ENCODE measurements around the gene VPS72.

Gene VPS72

DNA sequence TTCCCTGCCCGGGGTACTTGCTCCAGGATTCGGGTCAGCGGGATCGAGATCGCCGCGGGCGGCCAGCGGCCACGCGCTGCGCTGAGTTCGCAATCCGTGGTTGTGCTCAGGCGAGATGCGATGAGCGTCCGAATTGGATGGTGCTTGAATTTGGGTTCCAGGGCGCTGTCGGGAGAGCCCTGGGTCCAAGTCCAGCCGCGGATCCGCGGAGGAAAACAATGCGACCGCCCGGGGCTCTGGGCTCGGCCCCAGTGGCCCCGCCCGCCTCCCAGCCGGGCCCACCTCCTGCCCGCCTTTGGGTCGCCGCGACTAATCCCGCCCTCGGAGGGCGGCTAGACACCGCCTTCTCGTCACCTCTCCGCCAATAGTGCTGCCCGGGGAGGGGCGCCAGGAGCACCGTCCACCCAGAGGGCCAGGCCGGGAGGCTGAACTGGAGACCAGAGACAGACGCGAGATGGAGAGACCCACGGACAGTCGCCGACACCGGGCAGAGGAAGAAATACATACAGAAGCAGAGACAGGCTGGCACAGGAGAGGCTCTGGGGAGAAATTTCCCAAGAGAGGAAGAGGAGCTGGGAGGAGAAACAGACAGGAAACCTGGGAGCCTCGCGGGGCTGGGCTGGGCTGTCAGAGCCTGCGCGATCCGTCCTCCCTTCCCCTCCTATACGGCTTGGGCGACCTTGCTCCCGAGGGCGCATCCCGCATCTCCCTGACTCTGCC, 43.4 kb downstream of the VPS72 start, which contains the start of gene SEMA6C:
Gene SEMA6C, minus strand, starts transcription at position 220 of the 720 bp plus-strand sequence. CDS start 4,010 bp downstream, outside the sequence.
- TF ChIP-seq PAX5 (IDR thresholded peaks at IDR 0.05; ENCODE audit: insufficient read depth, low read length, severe bottlenecking): no peak
- no peak for TF ChIP-seq SPI1 (IDR thresholded peaks at IDR 0.05; ENCODE audit: low read depth, low read length)
- TF ChIP-seq TAF1 (IDR thresholded peaks at IDR 0.05; ENCODE audit: low read depth, low read length): no peak
- TF ChIP-seq POU2F2 (IDR thresholded peaks at IDR 0.05; ENCODE audit: low read depth, low read length): no peak
- no peak for TF ChIP-seq POLR2A (IDR thresholded peaks at IDR 0.05; ENCODE audit: low read depth, low read length)
- DNase-seq (ENCODE audit: insufficient read length, low spot score) (peak; percentile 90), FAIRE-seq (peak; percentile 94)

DNA sequence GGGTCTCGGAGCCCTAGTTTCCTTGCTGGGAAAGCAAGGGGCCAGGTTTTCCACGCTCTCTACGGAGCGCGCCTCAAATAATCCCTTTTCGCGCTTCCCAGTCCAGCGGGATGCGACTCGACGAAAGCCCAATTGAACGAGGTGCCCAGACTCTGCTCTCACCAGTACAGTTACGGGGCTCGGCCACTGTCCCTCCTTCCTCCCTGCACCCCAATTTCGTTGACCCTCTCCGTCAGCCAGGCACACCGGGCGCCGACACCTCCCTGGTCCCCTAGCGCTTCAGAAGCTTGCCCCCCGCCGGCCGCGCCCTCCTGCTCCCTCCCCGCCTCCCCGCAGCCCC, 44.0 kb downstream of the VPS72 start:
- no peak for TF ChIP-seq SPI1 (IDR thresholded peaks at IDR 0.05; ENCODE audit: low read depth, low read length)
- no peak for TF ChIP-seq PAX5 (IDR thresholded peaks at IDR 0.05; ENCODE audit: insufficient read depth, low read length, severe bottlenecking)
- no peak for TF ChIP-seq POLR2A (IDR thresholded peaks at IDR 0.05; ENCODE audit: low read depth, low read length)
- TF ChIP-seq POLR2AphosphoS5 (IDR thresholded peaks at IDR 0.05; ENCODE audit: low read depth, low read length): no peak
- TF ChIP-seq POU2F2 (IDR thresholded peaks at IDR 0.05; ENCODE audit: low read depth, low read length): no peak
- no peak for TF ChIP-seq TAF1 (IDR thresholded peaks at IDR 0.05; ENCODE audit: low read depth, low read length)
- FAIRE-seq (no peak), DNase-seq (ENCODE audit: insufficient read length, low spot score) (no peak)

DNA sequence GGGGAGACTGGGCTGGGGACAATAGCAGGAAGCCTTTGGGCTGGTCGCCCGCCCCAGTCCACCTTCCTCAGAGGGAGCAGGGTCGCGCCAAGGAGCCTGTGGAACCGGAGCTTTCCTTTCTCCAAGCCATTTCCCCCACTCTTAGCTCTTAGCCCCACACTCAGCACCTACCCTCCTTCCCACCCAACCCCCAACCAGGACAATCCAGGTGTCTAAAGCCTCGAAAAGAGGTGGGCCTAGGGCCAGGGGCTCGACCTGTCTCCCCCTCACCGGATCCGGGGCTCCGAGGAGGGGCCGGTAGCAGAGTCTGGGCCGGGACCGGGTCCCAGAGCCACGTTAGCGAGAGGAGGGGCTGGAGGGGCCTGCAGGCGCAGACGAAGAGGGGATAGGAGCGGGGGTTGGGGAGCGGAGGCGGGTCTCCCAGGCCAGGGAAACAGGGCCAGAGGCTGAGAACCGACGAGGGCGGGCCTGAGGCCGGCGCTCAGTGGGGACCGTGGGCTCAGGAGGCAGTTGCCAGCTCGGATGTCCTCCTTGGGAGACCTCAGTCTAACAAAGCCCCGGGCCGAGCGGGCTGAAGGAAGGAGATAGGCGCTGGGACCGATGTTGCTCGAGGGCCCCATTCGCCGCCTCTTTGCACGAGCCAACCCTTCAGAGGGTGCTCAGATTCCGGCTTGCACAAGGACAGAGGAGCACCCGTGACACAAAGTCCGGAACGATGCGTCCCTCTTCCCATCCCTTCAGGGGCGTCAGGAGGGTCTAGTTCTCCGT, 44.5 kb downstream of the VPS72 start:
- TF ChIP-seq PAX5 (IDR thresholded peaks at IDR 0.05; ENCODE audit: insufficient read depth, low read length, severe bottlenecking): no peak
- TF ChIP-seq SPI1 (IDR thresholded peaks at IDR 0.05; ENCODE audit: low read depth, low read length): no peak
- TF ChIP-seq POLR2A (IDR thresholded peaks at IDR 0.05; ENCODE audit: low read depth, low read length): no peak
- no peak for TF ChIP-seq TAF1 (IDR thresholded peaks at IDR 0.05; ENCODE audit: low read depth, low read length)
- TF ChIP-seq POLR2AphosphoS5 (IDR thresholded peaks at IDR 0.05; ENCODE audit: low read depth, low read length): no peak
- no peak for TF ChIP-seq POU2F2 (IDR thresholded peaks at IDR 0.05; ENCODE audit: low read depth, low read length)
- no peak for FAIRE-seq
- DNase-seq (ENCODE audit: insufficient read length, low spot score): no peak

DNA sequence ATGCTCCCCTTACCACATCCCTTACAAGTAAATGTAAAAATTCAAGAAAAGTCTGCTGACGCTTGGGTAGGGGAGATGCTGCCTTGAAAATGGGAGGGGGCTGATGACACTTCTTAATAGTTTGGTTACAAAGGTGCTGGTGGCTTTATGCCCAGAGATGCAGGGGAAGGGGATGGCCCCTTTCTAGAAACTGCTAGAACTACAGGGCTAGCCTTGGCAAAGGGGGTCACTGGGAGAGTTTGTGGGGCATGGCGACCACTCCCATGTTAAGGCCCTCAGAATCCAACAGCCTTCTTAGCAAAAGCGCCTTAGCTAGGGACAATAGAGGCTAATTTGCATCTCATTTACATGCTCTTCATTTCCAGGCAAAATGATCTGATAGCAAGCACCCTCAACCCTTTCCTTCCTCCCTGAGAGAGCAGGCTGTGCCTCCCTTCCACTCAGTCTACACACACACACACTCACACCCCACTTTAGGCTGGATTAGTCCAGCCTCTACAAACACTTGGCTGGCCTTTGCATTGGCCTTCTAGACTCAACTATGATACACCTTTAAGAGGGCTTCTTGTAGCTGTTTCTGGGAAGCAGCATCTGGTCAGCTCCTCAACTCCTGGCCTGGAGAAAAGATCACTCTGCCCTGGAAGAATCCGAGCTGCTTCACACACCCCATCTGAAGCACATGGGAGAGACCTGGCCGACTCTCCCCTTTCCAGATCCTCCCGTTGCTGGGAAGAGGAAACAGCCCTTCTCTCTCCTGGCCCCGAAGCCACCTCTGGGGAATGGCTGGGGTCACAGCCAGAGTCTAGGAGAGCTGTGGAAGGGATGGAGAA, 45.3 kb downstream of the VPS72 start:
- DNase-seq (ENCODE audit: insufficient read length, low spot score): no peak
- no peak for TF ChIP-seq PAX5 (IDR thresholded peaks at IDR 0.05; ENCODE audit: insufficient read depth, low read length, severe bottlenecking)
- TF ChIP-seq TAF1 (IDR thresholded peaks at IDR 0.05; ENCODE audit: low read depth, low read length): no peak
- no peak for TF ChIP-seq POU2F2 (IDR thresholded peaks at IDR 0.05; ENCODE audit: low read depth, low read length)
- no peak for TF ChIP-seq POLR2A (IDR thresholded peaks at IDR 0.05; ENCODE audit: low read depth, low read length)
- TF ChIP-seq POLR2AphosphoS5 (IDR thresholded peaks at IDR 0.05; ENCODE audit: low read depth, low read length): no peak
- no peak for TF ChIP-seq SPI1 (IDR thresholded peaks at IDR 0.05; ENCODE audit: low read depth, low read length)
- FAIRE-seq: no peak

DNA sequence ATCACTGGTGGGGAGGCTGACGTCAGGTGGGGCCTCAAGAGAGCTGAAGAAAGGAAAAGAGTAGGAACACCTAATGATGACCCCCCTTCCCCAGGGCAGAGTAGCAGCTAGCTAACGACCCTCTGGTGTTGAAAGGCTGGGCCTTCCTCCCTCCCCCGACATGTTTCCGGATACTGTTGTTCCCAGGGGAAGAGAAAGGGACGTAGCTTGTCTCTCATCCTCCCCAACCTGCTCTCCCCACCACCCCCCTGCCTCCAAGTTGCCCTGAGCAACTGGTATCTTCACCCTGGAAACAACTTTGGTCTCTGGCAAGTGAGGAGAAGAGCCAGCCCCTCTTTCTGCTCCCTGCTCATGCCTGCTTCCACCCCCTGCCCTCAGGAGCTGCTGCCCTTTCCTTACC, 46.0 kb downstream of the VPS72 start:
- FAIRE-seq (no peak), DNase-seq (ENCODE audit: insufficient read length, low spot score) (no peak)
- TF ChIP-seq POU2F2 (IDR thresholded peaks at IDR 0.05; ENCODE audit: low read depth, low read length) (no peak), SPI1 (IDR thresholded peaks at IDR 0.05; ENCODE audit: low read depth, low read length) (no peak), TAF1 (IDR thresholded peaks at IDR 0.05; ENCODE audit: low read depth, low read length) (no peak), POLR2AphosphoS5 (IDR thresholded peaks at IDR 0.05; ENCODE audit: low read depth, low read length) (no peak)

DNA sequence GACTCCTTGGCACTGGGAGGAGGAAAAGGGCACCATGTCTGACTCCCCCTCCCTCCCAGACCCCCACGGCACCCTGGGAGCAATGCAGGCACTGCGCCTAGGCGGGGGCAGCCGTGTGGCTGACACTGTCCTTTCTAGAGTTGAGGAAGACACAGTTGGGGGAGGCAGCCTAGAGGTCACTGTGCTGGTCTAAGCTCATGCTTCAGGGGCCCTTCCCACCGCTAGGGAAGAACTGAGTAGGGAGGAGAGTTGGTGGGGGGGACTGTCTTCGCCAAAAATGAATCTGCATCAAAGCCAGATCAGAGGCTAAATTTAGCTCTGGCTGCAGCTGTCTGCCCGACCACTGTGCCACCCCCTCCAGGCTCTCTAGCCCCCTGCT, 47.0 kb downstream of the VPS72 start:
- TF ChIP-seq TAF1 (IDR thresholded peaks at IDR 0.05; ENCODE audit: low read depth, low read length): no peak
- TF ChIP-seq POLR2A (IDR thresholded peaks at IDR 0.05; ENCODE audit: low read depth, low read length): no peak
- no peak for TF ChIP-seq POLR2AphosphoS5 (IDR thresholded peaks at IDR 0.05; ENCODE audit: low read depth, low read length)
- no peak for TF ChIP-seq PAX5 (IDR thresholded peaks at IDR 0.05; ENCODE audit: insufficient read depth, low read length, severe bottlenecking)
- TF ChIP-seq POU2F2 (IDR thresholded peaks at IDR 0.05; ENCODE audit: low read depth, low read length): no peak
- no peak for TF ChIP-seq SPI1 (IDR thresholded peaks at IDR 0.05; ENCODE audit: low read depth, low read length)
- FAIRE-seq (no peak), DNase-seq (ENCODE audit: insufficient read length, low spot score) (no peak)

DNA sequence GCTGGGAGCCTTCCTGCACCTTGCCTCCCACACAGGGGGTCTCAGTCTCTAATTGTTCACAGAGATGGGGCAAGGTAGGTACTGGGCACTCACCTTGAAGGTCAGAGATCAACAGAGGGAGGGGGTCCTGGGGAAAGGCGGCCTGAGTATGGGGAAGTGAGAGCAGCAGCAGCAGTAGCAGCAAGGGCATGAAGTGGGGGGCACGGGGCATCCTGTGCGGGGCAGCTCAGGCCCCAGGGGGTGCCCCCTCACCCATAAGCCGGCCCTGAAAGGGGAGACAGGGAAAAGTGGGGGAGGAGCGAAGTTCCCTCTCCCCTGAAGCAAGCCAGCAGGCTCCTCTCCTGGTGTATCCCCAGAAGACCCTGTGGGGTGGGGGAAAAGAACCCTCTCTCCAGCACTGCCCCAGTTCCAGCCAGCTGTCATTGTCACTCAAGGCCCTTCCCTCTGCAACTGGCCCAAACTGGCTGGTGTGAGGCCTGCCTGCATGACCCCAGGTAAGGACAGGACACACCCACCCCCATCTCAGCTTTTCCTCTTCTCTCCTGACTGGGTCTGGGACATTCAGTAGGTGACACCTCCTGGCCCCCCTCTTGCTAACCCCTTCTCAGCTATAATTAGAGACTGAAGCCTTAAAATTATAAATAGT, 47.5 kb downstream of the VPS72 start:
- DNase-seq (ENCODE audit: insufficient read length, low spot score) (no peak), FAIRE-seq (no peak)
- TF ChIP-seq SPI1 (IDR thresholded peaks at IDR 0.05; ENCODE audit: low read depth, low read length) (peak; percentile 38; the same call in 1 of the 2 replicates), POU2F2 (IDR thresholded peaks at IDR 0.05; ENCODE audit: low read depth, low read length) (no peak), PAX5 (IDR thresholded peaks at IDR 0.05; ENCODE audit: insufficient read depth, low read length, severe bottlenecking) (no peak)

DNA sequence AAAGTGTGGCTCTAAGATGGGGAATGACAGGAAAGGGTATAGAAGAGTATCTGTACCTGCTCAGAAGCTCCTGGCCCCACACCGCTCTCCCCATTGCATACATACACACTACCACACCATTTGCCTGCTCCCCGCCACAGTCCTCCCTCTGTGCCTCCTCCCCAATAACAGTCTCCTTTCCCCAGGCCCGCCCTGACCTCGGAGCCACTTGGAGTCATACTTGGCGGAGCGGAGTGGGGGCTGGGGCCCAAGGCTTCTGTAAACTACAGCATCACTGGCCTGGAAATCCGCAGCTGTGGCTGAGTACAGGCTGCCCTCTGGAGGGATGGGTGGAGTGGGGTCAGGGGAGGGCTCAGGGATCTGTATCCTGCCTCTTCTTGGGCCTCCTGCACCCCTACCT, 52.2 kb downstream of the VPS72 start:
- TF ChIP-seq PAX5 (IDR thresholded peaks at IDR 0.05; ENCODE audit: insufficient read depth, low read length, severe bottlenecking) (no peak), POLR2A (IDR thresholded peaks at IDR 0.05; ENCODE audit: low read depth, low read length) (no peak), POLR2AphosphoS5 (IDR thresholded peaks at IDR 0.05; ENCODE audit: low read depth, low read length) (no peak), TAF1 (IDR thresholded peaks at IDR 0.05; ENCODE audit: low read depth, low read length) (no peak), SPI1 (IDR thresholded peaks at IDR 0.05; ENCODE audit: low read depth, low read length) (no peak), POU2F2 (IDR thresholded peaks at IDR 0.05; ENCODE audit: low read depth, low read length) (no peak)
- no peak for DNase-seq (ENCODE audit: insufficient read length, low spot score)
- FAIRE-seq: no peak

Data from GM12891 (cell line).